H9 (cell line): Measurements from ENCODE around the gene CCDC3. TPM values are rescaled to one million over a fixed set of nuclear protein-coding genes. Genes with fewer than 3 reads are reported as not detected.

Source experiments
- DNase-seq: peaks from one replicate; pipeline ENCODE4 v3.0.0-alpha.2; 2017
- H2AFZ ChIP-seq: one replicate; pipeline ENCODE4 v1.6.1; 2013; ENCODE audit warnings: mild to moderate bottlenecking, low read length, control low read depth, moderate library complexity
- H2AK5ac ChIP-seq: 2 replicates; pipeline ENCODE4 v1.6.1; 2013; ENCODE audit warnings: low read length, control low read depth, mixed read lengths; ENCODE audit not compliant: insufficient read length
- H2BK120ac ChIP-seq: one replicate; pipeline ENCODE4 v1.6.1; 2013; ENCODE audit warnings: low read depth, mild to moderate bottlenecking, low read length, control low read depth, inconsistent platforms; ENCODE audit not compliant: poor library complexity, severe bottlenecking
- H2BK12ac ChIP-seq: 2 replicates; pipeline ENCODE4 v1.6.1; 2013; ENCODE audit warnings: low read length, control low read depth, mixed read lengths, low read depth; ENCODE audit not compliant: insufficient read length
- H2BK15ac ChIP-seq: 2 replicates; pipeline ENCODE4 v1.6.1; 2013; ENCODE audit warnings: low read depth, low read length, control low read depth
- H2BK20ac ChIP-seq: one replicate; pipeline ENCODE4 v1.6.1; 2013; ENCODE audit warnings: low read depth, mild to moderate bottlenecking, low read length, control low read depth, inconsistent platforms; ENCODE audit not compliant: poor library complexity, severe bottlenecking
- H2BK5ac ChIP-seq: 2 replicates; pipeline ENCODE4 v1.6.1; 2013; ENCODE audit warnings: low read length, control low read depth, mixed read lengths; ENCODE audit not compliant: insufficient read length
- H3K14ac ChIP-seq: 2 replicates; pipeline ENCODE4 v1.6.1; 2013; ENCODE audit warnings: low read length, control low read depth; ENCODE audit not compliant: insufficient read depth
- H3K18ac ChIP-seq: 2 replicates; pipeline ENCODE4 v1.6.1; 2013; ENCODE audit warnings: low read depth, mild to moderate bottlenecking, mixed read lengths, low read length, control low read depth; ENCODE audit not compliant: insufficient read length
- H3K23ac ChIP-seq: 2 replicates; pipeline ENCODE4 v1.6.1; 2013; ENCODE audit warnings: low read length, control low read depth, mixed read lengths, low read depth; ENCODE audit not compliant: insufficient read length
- H3K23me2 ChIP-seq: 2 replicates; pipeline ENCODE4 v1.6.1; 2013; ENCODE audit warnings: low read depth, mild to moderate bottlenecking, mixed read lengths, low read length, control low read depth; ENCODE audit not compliant: insufficient read length, poor library complexity, severe bottlenecking
- H3K27ac ChIP-seq: 2 replicates; pipeline ENCODE4 v1.5.1; 2013; ENCODE audit warnings: low read length, control low read depth, mixed read lengths, low read depth; ENCODE audit not compliant: insufficient read length
- H3K27me3 ChIP-seq: 2 replicates; pipeline ENCODE4 v1.6.1; 2013; ENCODE audit warnings: low read length, control low read depth, inconsistent platforms; ENCODE audit not compliant: insufficient read depth
- H3K4ac ChIP-seq: 2 replicates; pipeline ENCODE4 v1.6.1; 2013; ENCODE audit warnings: low read depth, mild to moderate bottlenecking, control low read depth, inconsistent platforms, low read length, moderate library complexity
- H3K4me1 ChIP-seq: 2 replicates; pipeline ENCODE4 v1.6.1; 2013; ENCODE audit warnings: low read length, control low read depth, inconsistent platforms; ENCODE audit not compliant: insufficient read depth
- H3K4me2 ChIP-seq: 2 replicates; pipeline ENCODE4 v1.6.1; 2013; ENCODE audit warnings: low read length, control low read depth, mixed read lengths; ENCODE audit not compliant: insufficient read length, insufficient read depth
- H3K56ac ChIP-seq: 2 replicates; pipeline ENCODE4 v1.6.1; 2013; ENCODE audit warnings: low read depth, mild to moderate bottlenecking, mixed read lengths, low read length, control low read depth; ENCODE audit not compliant: insufficient read length
- H3K79me1 ChIP-seq: 2 replicates; pipeline ENCODE4 v1.6.1; 2013; ENCODE audit warnings: low read depth, mild to moderate bottlenecking, moderate library complexity, low read length, control low read depth, inconsistent platforms; ENCODE audit not compliant: insufficient read depth, poor library complexity, severe bottlenecking
- H3K79me2 ChIP-seq: 2 replicates; pipeline ENCODE4 v1.6.1; 2013; ENCODE audit warnings: low read length, control low read depth, inconsistent platforms; ENCODE audit not compliant: insufficient read depth
- H3K9ac ChIP-seq: 2 replicates; pipeline ENCODE4 v1.6.1; 2013; ENCODE audit warnings: low read length, control low read depth, mixed read lengths; ENCODE audit not compliant: insufficient read length; ENCODE audit errors: extremely low read depth
- H3K9me3 ChIP-seq: one replicate; pipeline ENCODE4 v1.6.1; 2013; ENCODE audit warnings: low read depth, low read length, inconsistent platforms; ENCODE audit not compliant: control insufficient read depth
- H3T11ph ChIP-seq: one replicate; pipeline ENCODE4 v1.6.1; 2013; ENCODE audit warnings: mild to moderate bottlenecking, low read length, control low read depth, inconsistent platforms
- H4K20me1 ChIP-seq: one replicate; pipeline ENCODE4 v1.6.1; 2013; ENCODE audit not compliant: control insufficient read depth, insufficient read length, insufficient read depth
- H4K5ac ChIP-seq: 2 replicates; pipeline ENCODE4 v1.6.1; 2013; ENCODE audit warnings: low read depth, mild to moderate bottlenecking, mixed read lengths, low read length, control low read depth; ENCODE audit not compliant: insufficient read length
- H4K8ac ChIP-seq: replicated peaks from 2 replicates; pipeline ENCODE4 v1.6.1; 2013; ENCODE audit warnings: low read length, control low read depth, mixed read lengths, low read depth; ENCODE audit not compliant: insufficient read length
- H4K91ac ChIP-seq: 2 replicates; pipeline ENCODE4 v1.6.1; 2013; ENCODE audit warnings: low read depth, mild to moderate bottlenecking, moderate library complexity, mixed read lengths, low read length, control low read depth; ENCODE audit not compliant: insufficient read length
- H3K27ac Mint-ChIP-seq, 3 experiments: 2 replicates in 2 of 3; 3 replicates in 1 of 3; pipeline ENCODE4 v1.8.0; 2020 to 2021; ENCODE audit warnings: mixed read lengths in 3 of 3, mild to moderate bottlenecking in 1 of 3, moderate library complexity in 1 of 3
- H3K27me3 Mint-ChIP-seq: 2 replicates; pipeline ENCODE4 v1.8.0; 2021; ENCODE audit warnings: low read depth, mild to moderate bottlenecking, moderate library complexity, mixed read lengths
- H3K36me3 Mint-ChIP-seq, 3 experiments: 2 replicates in 2 of 3; 3 replicates in 1 of 3; pipeline ENCODE4 v1.8.0; 2020 to 2021; ENCODE audit warnings: low read depth in 3 of 3, mixed read lengths in 3 of 3; ENCODE audit not compliant: insufficient read depth in 1 of 3
- H3K4me1 Mint-ChIP-seq, 2 experiments: 2 replicates each; pipeline ENCODE4 v1.8.0; 2020; ENCODE audit warnings: mixed read lengths in 2 of 2
- H3K4me3 Mint-ChIP-seq, 2 experiments: 2 replicates in 1 of 2; 3 replicates in 1 of 2; pipeline ENCODE4 v1.8.0; 2020 to 2021; ENCODE audit warnings: mild to moderate bottlenecking in 2 of 2, mixed read lengths in 2 of 2, moderate library complexity in 1 of 2
- H3K9me3 Mint-ChIP-seq, 2 experiments: 2 replicates in 1 of 2; 3 replicates in 1 of 2; pipeline ENCODE4 v1.8.0; 2020; ENCODE audit warnings: mild to moderate bottlenecking in 2 of 2, mixed read lengths in 2 of 2, moderate library complexity in 1 of 2
- WGBS: extraction: QIAGEN DNeasy Blood & Tissue Kit; methylation state at CpG from one replicate; pipeline ENCODE4 v1.1.7; 2013; ENCODE audit warnings: missing lambda C conversion rate, low lambda C conversion rate, mixed read lengths; ENCODE audit not compliant: insufficient read length; ENCODE audit errors: extremely low coverage; 5-methylcytosine and 5-hydroxymethylcytosine counted together
- total RNA-seq: library from RNA; stranded (reverse); gene quantifications from 2 replicates; pipeline ENCODE4 v1.2.1, GENCODE V29; 2021
- TF ChIP-seq, protein P1 (sequence below): fragments of 200-600 bp; sonication (generic); conservative IDR thresholded peaks from 3 replicates; pipeline ENCODE4 v1.8.0; 2021; ENCODE audit warnings: antibody characterized with exemption, mild to moderate bottlenecking

CCDC3 gene
- total RNA-seq, 1 experiment from 2014 or later, result 2.3 TPM

DNA sequence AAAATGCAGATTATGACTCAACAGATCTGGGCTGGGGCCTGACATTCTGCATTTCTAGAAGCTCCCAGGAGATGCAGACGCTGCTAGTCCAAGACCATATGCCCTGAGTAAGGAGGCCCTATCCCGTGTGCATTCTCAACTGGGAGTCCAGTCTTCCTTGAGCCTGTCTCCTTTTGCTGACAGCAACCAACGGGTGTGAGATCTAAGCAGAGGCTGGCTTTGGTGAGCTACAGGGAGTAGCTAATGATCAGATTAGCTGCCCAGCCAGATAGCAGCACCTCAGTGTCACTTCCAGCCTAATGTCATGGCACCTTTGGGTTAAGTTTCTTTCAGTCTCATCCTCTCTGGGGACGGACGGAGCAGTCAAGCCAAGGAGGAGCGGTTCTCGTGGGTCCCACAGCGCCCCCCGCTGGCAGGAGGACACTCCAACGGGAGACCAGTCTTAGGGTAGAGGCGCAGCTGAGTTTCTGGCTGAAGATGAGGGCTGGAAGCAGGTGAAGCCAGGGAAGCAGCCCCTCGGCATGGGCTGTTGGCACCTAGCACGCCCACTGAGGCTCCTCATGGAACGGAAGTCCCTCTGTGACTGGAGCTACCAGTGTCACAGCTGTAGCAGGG is 154.0 kb downstream of the CCDC3 start:
- Histone ChIP-seq H4K20me1 (no peaks in the 10 kb centered on the region), H3K56ac (no peak overlapping the region), H4K5ac (no peak overlapping the region), H4K91ac (no peak overlapping the region), H3K79me2 (no peaks in the 10 kb centered on the region), H2AK5ac (no peak overlapping the region), H2BK5ac (no peak overlapping the region), H3K9ac (no peak overlapping the region), H3K23ac (no peak overlapping the region), H3K4me1 (no peaks in the 10 kb centered on the region; the same call in 1 of the 2 replicates), H3T11ph (no peak overlapping the region), H2AFZ (no peak overlapping the region), H2BK20ac (no peak overlapping the region), H3K79me1 (no peaks in the 10 kb centered on the region), H3K23me2 (no peaks in the 10 kb centered on the region), H3K4me2 (no peak overlapping the region), H3K4ac (no peak overlapping the region), H2BK15ac (no peak overlapping the region), H2BK120ac (no peak overlapping the region), H3K9me3 (no peaks in the 10 kb centered on the region), H3K18ac (no peak overlapping the region), H4K8ac (no peak overlapping the region), H3K27ac (no peak overlapping the region), H3K27me3 (no peaks in the 10 kb centered on the region), H2BK12ac (no peak overlapping the region), H3K14ac (no peak overlapping the region)
- H3K4me1 Mint-ChIP-seq, result 0 out of 4 replicates have a peak, but pooled peaks cover 3 to 4% of the 10 kb centered on the region in 2 experiments
- no peak overlapping the region; a peak in 1 of 7 replicates for H3K27ac Mint-ChIP-seq
- TF ChIP-seq, protein P1, sequence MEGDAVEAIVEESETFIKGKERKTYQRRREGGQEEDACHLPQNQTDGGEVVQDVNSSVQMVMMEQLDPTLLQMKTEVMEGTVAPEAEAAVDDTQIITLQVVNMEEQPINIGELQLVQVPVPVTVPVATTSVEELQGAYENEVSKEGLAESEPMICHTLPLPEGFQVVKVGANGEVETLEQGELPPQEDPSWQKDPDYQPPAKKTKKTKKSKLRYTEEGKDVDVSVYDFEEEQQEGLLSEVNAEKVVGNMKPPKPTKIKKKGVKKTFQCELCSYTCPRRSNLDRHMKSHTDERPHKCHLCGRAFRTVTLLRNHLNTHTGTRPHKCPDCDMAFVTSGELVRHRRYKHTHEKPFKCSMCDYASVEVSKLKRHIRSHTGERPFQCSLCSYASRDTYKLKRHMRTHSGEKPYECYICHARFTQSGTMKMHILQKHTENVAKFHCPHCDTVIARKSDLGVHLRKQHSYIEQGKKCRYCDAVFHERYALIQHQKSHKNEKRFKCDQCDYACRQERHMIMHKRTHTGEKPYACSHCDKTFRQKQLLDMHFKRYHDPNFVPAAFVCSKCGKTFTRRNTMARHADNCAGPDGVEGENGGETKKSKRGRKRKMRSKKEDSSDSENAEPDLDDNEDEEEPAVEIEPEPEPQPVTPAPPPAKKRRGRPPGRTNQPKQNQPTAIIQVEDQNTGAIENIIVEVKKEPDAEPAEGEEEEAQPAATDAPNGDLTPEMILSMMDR, result peak; percentile 87
- DNase-seq, result peak; percentile 88
- H3K27me3 Mint-ChIP-seq, result no peaks in the 10 kb centered on the region; the same call in 1 of the 2 replicates
- H3K9me3 Mint-ChIP-seq, result no peaks in the 10 kb centered on the region
- no peak overlapping the region for H3K4me3 Mint-ChIP-seq
- no peaks in the 10 kb centered on the region; a peak in 1 of 7 replicates for H3K36me3 Mint-ChIP-seq
- no CpG with 5 or more reads among the region's 14 CpGs for WGBS
